H9 (cell line): ENCODE data around the gene GPHN. TPM values are rescaled to one million over a fixed set of nuclear protein-coding genes. Genes with fewer than 3 reads are reported as not detected.

Experiments used
- DNase-seq: peaks from one replicate; pipeline ENCODE4 v3.0.0-alpha.2; 2017
- H2AFZ ChIP-seq: one replicate; pipeline ENCODE4 v1.6.1; 2013; ENCODE audit warnings: mild to moderate bottlenecking, low read length, control low read depth, moderate library complexity
- H2AK5ac ChIP-seq: 2 replicates; pipeline ENCODE4 v1.6.1; 2013; ENCODE audit warnings: low read length, control low read depth, mixed read lengths; ENCODE audit not compliant: insufficient read length
- H2BK120ac ChIP-seq: one replicate; pipeline ENCODE4 v1.6.1; 2013; ENCODE audit warnings: low read depth, mild to moderate bottlenecking, low read length, control low read depth, inconsistent platforms; ENCODE audit not compliant: poor library complexity, severe bottlenecking
- H2BK12ac ChIP-seq: 2 replicates; pipeline ENCODE4 v1.6.1; 2013; ENCODE audit warnings: low read length, control low read depth, mixed read lengths, low read depth; ENCODE audit not compliant: insufficient read length
- H2BK15ac ChIP-seq: 2 replicates; pipeline ENCODE4 v1.6.1; 2013; ENCODE audit warnings: low read depth, low read length, control low read depth
- H2BK20ac ChIP-seq: one replicate; pipeline ENCODE4 v1.6.1; 2013; ENCODE audit warnings: low read depth, mild to moderate bottlenecking, low read length, control low read depth, inconsistent platforms; ENCODE audit not compliant: poor library complexity, severe bottlenecking
- H2BK5ac ChIP-seq: 2 replicates; pipeline ENCODE4 v1.6.1; 2013; ENCODE audit warnings: low read length, control low read depth, mixed read lengths; ENCODE audit not compliant: insufficient read length
- H3K14ac ChIP-seq: 2 replicates; pipeline ENCODE4 v1.6.1; 2013; ENCODE audit warnings: low read length, control low read depth; ENCODE audit not compliant: insufficient read depth
- H3K18ac ChIP-seq: 2 replicates; pipeline ENCODE4 v1.6.1; 2013; ENCODE audit warnings: low read depth, mild to moderate bottlenecking, mixed read lengths, low read length, control low read depth; ENCODE audit not compliant: insufficient read length
- H3K23ac ChIP-seq: 2 replicates; pipeline ENCODE4 v1.6.1; 2013; ENCODE audit warnings: low read length, control low read depth, mixed read lengths, low read depth; ENCODE audit not compliant: insufficient read length
- H3K23me2 ChIP-seq: 2 replicates; pipeline ENCODE4 v1.6.1; 2013; ENCODE audit warnings: low read depth, mild to moderate bottlenecking, mixed read lengths, low read length, control low read depth; ENCODE audit not compliant: insufficient read length, poor library complexity, severe bottlenecking
- H3K27ac ChIP-seq: 2 replicates; pipeline ENCODE4 v1.5.1; 2013; ENCODE audit warnings: low read length, control low read depth, mixed read lengths, low read depth; ENCODE audit not compliant: insufficient read length
- H3K27me3 ChIP-seq: 2 replicates; pipeline ENCODE4 v1.6.1; 2013; ENCODE audit warnings: low read length, control low read depth, inconsistent platforms; ENCODE audit not compliant: insufficient read depth
- H3K4ac ChIP-seq: 2 replicates; pipeline ENCODE4 v1.6.1; 2013; ENCODE audit warnings: low read depth, mild to moderate bottlenecking, control low read depth, inconsistent platforms, low read length, moderate library complexity
- H3K4me1 ChIP-seq: 2 replicates; pipeline ENCODE4 v1.6.1; 2013; ENCODE audit warnings: low read length, control low read depth, inconsistent platforms; ENCODE audit not compliant: insufficient read depth
- H3K4me2 ChIP-seq: 2 replicates; pipeline ENCODE4 v1.6.1; 2013; ENCODE audit warnings: low read length, control low read depth, mixed read lengths; ENCODE audit not compliant: insufficient read length, insufficient read depth
- H3K56ac ChIP-seq: 2 replicates; pipeline ENCODE4 v1.6.1; 2013; ENCODE audit warnings: low read depth, mild to moderate bottlenecking, mixed read lengths, low read length, control low read depth; ENCODE audit not compliant: insufficient read length
- H3K79me1 ChIP-seq: 2 replicates; pipeline ENCODE4 v1.6.1; 2013; ENCODE audit warnings: low read depth, mild to moderate bottlenecking, moderate library complexity, low read length, control low read depth, inconsistent platforms; ENCODE audit not compliant: insufficient read depth, poor library complexity, severe bottlenecking
- H3K79me2 ChIP-seq: 2 replicates; pipeline ENCODE4 v1.6.1; 2013; ENCODE audit warnings: low read length, control low read depth, inconsistent platforms; ENCODE audit not compliant: insufficient read depth
- H3K9ac ChIP-seq: 2 replicates; pipeline ENCODE4 v1.6.1; 2013; ENCODE audit warnings: low read length, control low read depth, mixed read lengths; ENCODE audit not compliant: insufficient read length; ENCODE audit errors: extremely low read depth
- H3K9me3 ChIP-seq: one replicate; pipeline ENCODE4 v1.6.1; 2013; ENCODE audit warnings: low read depth, low read length, inconsistent platforms; ENCODE audit not compliant: control insufficient read depth
- H3T11ph ChIP-seq: one replicate; pipeline ENCODE4 v1.6.1; 2013; ENCODE audit warnings: mild to moderate bottlenecking, low read length, control low read depth, inconsistent platforms
- H4K20me1 ChIP-seq: one replicate; pipeline ENCODE4 v1.6.1; 2013; ENCODE audit not compliant: control insufficient read depth, insufficient read length, insufficient read depth
- H4K5ac ChIP-seq: 2 replicates; pipeline ENCODE4 v1.6.1; 2013; ENCODE audit warnings: low read depth, mild to moderate bottlenecking, mixed read lengths, low read length, control low read depth; ENCODE audit not compliant: insufficient read length
- H4K8ac ChIP-seq: replicated peaks from 2 replicates; pipeline ENCODE4 v1.6.1; 2013; ENCODE audit warnings: low read length, control low read depth, mixed read lengths, low read depth; ENCODE audit not compliant: insufficient read length
- H4K91ac ChIP-seq: 2 replicates; pipeline ENCODE4 v1.6.1; 2013; ENCODE audit warnings: low read depth, mild to moderate bottlenecking, moderate library complexity, mixed read lengths, low read length, control low read depth; ENCODE audit not compliant: insufficient read length
- H3K27ac Mint-ChIP-seq, 3 experiments: 2 replicates in 2 of 3; 3 replicates in 1 of 3; pipeline ENCODE4 v1.8.0; 2020 to 2021; ENCODE audit warnings: mixed read lengths in 3 of 3, mild to moderate bottlenecking in 1 of 3, moderate library complexity in 1 of 3
- H3K27me3 Mint-ChIP-seq: 2 replicates; pipeline ENCODE4 v1.8.0; 2021; ENCODE audit warnings: low read depth, mild to moderate bottlenecking, moderate library complexity, mixed read lengths
- H3K36me3 Mint-ChIP-seq, 3 experiments: 2 replicates in 2 of 3; 3 replicates in 1 of 3; pipeline ENCODE4 v1.8.0; 2020 to 2021; ENCODE audit warnings: low read depth in 3 of 3, mixed read lengths in 3 of 3; ENCODE audit not compliant: insufficient read depth in 1 of 3
- H3K4me1 Mint-ChIP-seq, 2 experiments: 2 replicates each; pipeline ENCODE4 v1.8.0; 2020; ENCODE audit warnings: mixed read lengths in 2 of 2
- H3K4me3 Mint-ChIP-seq, 2 experiments: 2 replicates in 1 of 2; 3 replicates in 1 of 2; pipeline ENCODE4 v1.8.0; 2020 to 2021; ENCODE audit warnings: mild to moderate bottlenecking in 2 of 2, mixed read lengths in 2 of 2, moderate library complexity in 1 of 2
- H3K9me3 Mint-ChIP-seq, 2 experiments: 2 replicates in 1 of 2; 3 replicates in 1 of 2; pipeline ENCODE4 v1.8.0; 2020; ENCODE audit warnings: mild to moderate bottlenecking in 2 of 2, mixed read lengths in 2 of 2, moderate library complexity in 1 of 2
- CTCF ChIP-seq: fragments of 200-600 bp; sonication (generic); conservative IDR thresholded peaks from 3 replicates; pipeline ENCODE4 v1.8.0; 2021; ENCODE audit warnings: antibody characterized with exemption, mild to moderate bottlenecking
- WGBS: extraction: QIAGEN DNeasy Blood & Tissue Kit; methylation state at CpG from one replicate; pipeline ENCODE4 v1.1.7; 2013; ENCODE audit warnings: missing lambda C conversion rate, low lambda C conversion rate, mixed read lengths; ENCODE audit not compliant: insufficient read length; ENCODE audit errors: extremely low coverage; 5-methylcytosine and 5-hydroxymethylcytosine counted together
- total RNA-seq: library from RNA; stranded (reverse); gene quantifications from 2 replicates; pipeline ENCODE4 v1.2.1, GENCODE V29; 2021

Gene GPHN
- total RNA-seq, 1 experiment from 2014 or later, result 16.1 TPM

- Histone ChIP-seq H3K9me3 (no peaks in the 10 kb centered on the region), H4K8ac (no peak overlapping the region), H2AFZ (no peak overlapping the region), H2BK15ac (no peak overlapping the region), H3K27ac (no peak overlapping the region), H4K20me1 (no peaks in the 10 kb centered on the region), H2BK20ac (no peak overlapping the region), H3K4me1 (no peaks in the 10 kb centered on the region), H3K27me3 (no peaks in the 10 kb centered on the region), H3K23me2 (no peaks in the 10 kb centered on the region), H3K18ac (no peak overlapping the region), H3K14ac (no peak overlapping the region), H3K79me2 (no peaks in the 10 kb centered on the region), H2AK5ac (no peak overlapping the region), H4K5ac (no peak overlapping the region), H3K4ac (no peak overlapping the region), H4K91ac (no peak overlapping the region), H2BK120ac (no peak overlapping the region), H3K23ac (no peak overlapping the region), H3T11ph (no peak overlapping the region), H3K4me2 (no peak overlapping the region), H2BK12ac (no peak overlapping the region), H3K9ac (no peak overlapping the region), H3K79me1 (no peaks in the 10 kb centered on the region), H2BK5ac (no peak overlapping the region), H3K56ac (no peak overlapping the region)
- DNase-seq, result no peak
- Mint-ChIP-seq H3K36me3 (peaks cover 4 to 9% (median 5%) of the 10 kb centered on the region in 3 experiments; a peak in 6 of 7 replicates), H3K4me3 (no peak overlapping the region), H3K27me3 (no peaks in the 10 kb centered on the region), H3K9me3 (peaks cover 5 to 23% of the 10 kb centered on the region in 2 experiments; a peak in 4 of 5 replicates), H3K4me1 (peaks cover 0 to 5% of the 10 kb centered on the region in 2 experiments; a peak in 1 of 4 replicates), H3K27ac (no peak overlapping the region)
- no CpG with 5 or more reads among the region's 2 CpGs for WGBS
- TF ChIP-seq CTCF, result no peak
These were observed 665.8 kb downstream of the GPHN start for GRCh38 chr14:67173719-67174118.
